Stimulated activated CD4-positive, alpha-beta T cell treated with anti-CD3 and anti-CD28 coated beads, Interleukin-2, amount 100 ng/mL, for 4 hours (primary cell): Measurements from ENCODE around the gene ZFP62.
A peak's percentile ranks its signal among the peaks of the same experiment; 100 is the strongest.

Experiments
- DNase-seq: peaks from one replicate; pipeline ENCODE4 v3.0.0-alpha.2; 2020; ENCODE audit warnings: low read depth

The ZFP62 gene

GRCh38 chr5:180868960-180869359 is 7.9 kb upstream of the ZFP62 start:
- DNase-seq = peak; percentile 38

GRCh38 chr5:180866985-180867384 is 5.9 kb upstream of the ZFP62 start:
- no peak for DNase-seq

GRCh38 chr5:180865981-180866695 is 5.1 kb upstream of the ZFP62 start:
- DNase-seq = no peak

- no peak for DNase-seq
These were observed 1.6 kb upstream of the ZFP62 start for GRCh38 chr5:180862645-180863044.

- peak; percentile 37 for DNase-seq
These were observed 696 bp downstream of the ZFP62 start for GRCh38 chr5:180860273-180860886.

GRCh38 chr5:180858586-180858985 is 2.5 kb downstream of the ZFP62 start:
- DNase-seq = no peak

- DNase-seq = no peak
These were observed 7.3 kb downstream of the ZFP62 start for GRCh38 chr5:180853848-180854176.

- no peak for DNase-seq
These were observed 7.8 kb downstream of the ZFP62 start for GRCh38 chr5:180853121-180853847.

- no peak for DNase-seq
These were observed 8.6 kb downstream of the ZFP62 start for GRCh38 chr5:180852495-180852894.

GRCh38 chr5:180850434-180851078 is 10.5 kb downstream of the ZFP62 start:
- no peak for DNase-seq

- DNase-seq = no peak
These were observed 11.2 kb downstream of the ZFP62 start for GRCh38 chr5:180849827-180850226.

GRCh38 chr5:180848878-180849277 is 12.2 kb downstream of the ZFP62 start:
- no peak for DNase-seq

- DNase-seq = no peak
These were observed 12.8 kb downstream of the ZFP62 start for GRCh38 chr5:180848265-180848664.

GRCh38 chr5:180847026-180847425 is 14.1 kb downstream of the ZFP62 start:
- no peak for DNase-seq

- no peak for DNase-seq
These were observed 16.2 kb downstream of the ZFP62 start for GRCh38 chr5:180844858-180845257.

- DNase-seq = no peak
These were observed 16.6 kb downstream of the ZFP62 start for GRCh38 chr5:180844432-180844831.

GRCh38 chr5:180839935-180840334 is 21.1 kb downstream of the ZFP62 start:
- no peak for DNase-seq

GRCh38 chr5:180839227-180839626 is 21.8 kb downstream of the ZFP62 start:
- no peak for DNase-seq

- no peak for DNase-seq
These were observed 23.6 kb downstream of the ZFP62 start for GRCh38 chr5:180837478-180837877.

- DNase-seq = no peak
These were observed 28.4 kb downstream of the ZFP62 start for GRCh38 chr5:180832638-180833068.

- peak; percentile 56 for DNase-seq
These were observed 29.7 kb downstream of the ZFP62 start for GRCh38 chr5:180831139-180832093.
